H1 (cell line): ENCODE results near the gene RTCA.

Source experiments
- POLR2AphosphoS5 ChIP-seq: IDR thresholded peaks from 2 replicates; pipeline ENCODE4 v1.6.1; 2011; ENCODE audit warnings: low read depth, low read length
- RFX5 ChIP-seq: IDR thresholded peaks from 2 replicates; pipeline ENCODE4 v1.6.1; 2011; ENCODE audit warnings: low read depth, low read length, improper control_type of control experiment, borderline replicate concordance

- TF ChIP-seq RFX5 (no peak), POLR2AphosphoS5 (no peak)
Measured at GRCh38 chr1:100277866-100278265, 11.8 kb downstream of the RTCA start.
